Measurements from ENCODE around the gene ATP6V1B1. TPM values are rescaled to one million over a fixed set of nuclear protein-coding genes. Genes with fewer than 3 reads are reported as not detected.
A peak's percentile ranks its signal among the peaks of the same experiment; 100 is the strongest.

Gene ATP6V1B1
- total and polyA plus RNA-seq, 2 of the 13 experiments (the other 11 are each of a cell fraction or from before 2014, with no cell fraction given) = 0.58 to 1.6 TPM

- TF ChIP-seq ZNF407 (CRISPR knock-in tag; IDR thresholded peaks at IDR 0.05; ENCODE audit: not compliant biosample characterization) (peak; percentile 81), CHD4 (IDR thresholded peaks at IDR 0.05; ENCODE audit: borderline replicate concordance, low read length) (no peak), TCF12 (IDR thresholded peaks at IDR 0.05) (no peak), TCF12 (CRISPR knock-in tag; IDR thresholded peaks at IDR 0.05) (no peak), ARID4A (CRISPR knock-in tag; IDR thresholded peaks at IDR 0.05; ENCODE audit: borderline replicate concordance) (peak; percentile 78), ATF6 (CRISPR knock-in tag; conservative IDR thresholded peaks at IDR 0.05) (no peak), ZNF30 (CRISPR knock-in tag; IDR thresholded peaks at IDR 0.05) (no peak), CENPBD1 (CRISPR knock-in tag; IDR thresholded peaks at IDR 0.05; ENCODE audit: borderline replicate concordance, low read depth) (no peak), CERS6 (CRISPR knock-in tag; IDR thresholded peaks at IDR 0.05) (no peak), NCOA5 (CRISPR knock-in tag; IDR thresholded peaks at IDR 0.05) (no peak), PHB2 (IDR thresholded peaks at IDR 0.05; ENCODE audit: partially characterized antibody) (no peak)
Observed at GRCh38 chr2:71000780-71001591, 65.3 kb downstream of the ATP6V1B1 start (continued).

Measured in HepG2 (cell line).